Pancreas (tissue), 10 donors: ENCODE data around the gene SLC7A4. TPM values are rescaled to one million over a fixed set of nuclear protein-coding genes. Genes with fewer than 3 reads are reported as not detected.

Experiments used
- ATAC-seq, 4 donors: fragments of 200-7000 bp; cut with Tn5 transposase; one replicate each; pipeline versions ENCODE4 v1.8.0 to v1.9.1; 2020; ENCODE audit warnings: mild to moderate bottlenecking in 4 of 4, moderate library complexity in 4 of 4
- DNase-seq, 6 donors: peaks; one replicate each; pipeline ENCODE4 v3.0.0-alpha.2; 2020
- FAIRE-seq: peaks from 2 replicates; lab custom pipeline; 2012; peaks lifted over from hg19 to GRCh38; lab: Jason Lieb, UNC
- H3K27ac ChIP-seq, 4 donors: fragments of 200-600 bp; sonication (generic); 1 replicate in 3 of 4; 2 replicates in 1 of 4; pipeline versions ENCODE4 v1.5.0 to v1.8.0; 2020
- H3K27me3 ChIP-seq, 4 donors: fragments of 200-600 bp; one replicate each; pipeline ENCODE4 v1.8.0; 2021
- H3K36me3 ChIP-seq, 3 donors: fragments of 200-600 bp; sonication (generic) in 1 of 3; one replicate each; pipeline versions ENCODE4 v1.5.0 to v1.8.0; 2020 to 2021
- H3K4me1 ChIP-seq, 3 donors: fragments of 200-600 bp; one replicate each; pipeline ENCODE4 v1.8.0; 2021
- H3K4me3 ChIP-seq, 4 donors: fragments of 200-600 bp; sonication (generic) in 2 of 4; one replicate each; pipeline versions ENCODE4 v1.5.0 to v1.8.0; 2020 to 2021
- H3K9me3 ChIP-seq, 4 donors: fragments of 200-600 bp; one replicate each; pipeline ENCODE4 v1.8.0; 2021
- WGBS, 2 donors: extraction: QIAGEN DNeasy Blood & Tissue Kit; methylation state at CpG; one replicate each; pipeline ENCODE4 v1.1.7; 2013; 5-methylcytosine and 5-hydroxymethylcytosine counted together
- intact Hi-C, 3 donors: fragments of 100-400 bp; cut with DNase I; formaldehyde crosslinking; loops; one replicate each; pipeline versions ENCODE4 v1.11.1 to v1.14.2; 2022
- polyA plus RNA-seq, 2 donors: library from polyadenylated mRNA; stranded (reverse); fragments of 200-250 nt; gene quantifications; one replicate each; pipeline ENCODE4 v1.2.3, GENCODE V29; 2013
- total RNA-seq, 6 donors: library from RNA; stranded (reverse); fragmentation: NEBNext Ultra II Directional in 4 of 6; extraction: Animal tissue kit (Norgen Biotek cat#: 25700) in 4 of 6; gene quantifications; one replicate each; pipeline versions ENCODE4 v1.2.1 to v1.2.4, GENCODE V29; 2021 to 2023
- TF ChIP-seq, protein P1 (sequence below), 4 donors: fragments of 200-600 bp; sonication (generic) in 3 of 4; IDR thresholded peaks; one replicate each; pipeline versions ENCODE4 v1.5.0 to v1.8.0; 2021; ENCODE audit warnings: antibody characterized with exemption in 4 of 4
- donor health status: healthy with polysubstance abuse.
- donor health status: DM: no; HTN: no; CAD: no; lungs with moderate emphysema.
- donor health status: DM: no; HTN: no; CAD: no.
- donor health status: control.
- donor health status: control.
- donor health status: Bipolar disorder and iron deficiency.
- donor health status: DM: yes; HTN: yes; CAD: no.
- donor health status: DM: no; HTN: no; CAD: no.
- donor health status: DM: no; HTN: no; CAD: no.
- donor health status: DM: yes; HTN: yes; CAD: no.

SLC7A4 gene
- total and polyA plus RNA-seq, 8 donors: 0.09 to 1.4 (median 0.20) TPM; not detected in 1

DNA sequence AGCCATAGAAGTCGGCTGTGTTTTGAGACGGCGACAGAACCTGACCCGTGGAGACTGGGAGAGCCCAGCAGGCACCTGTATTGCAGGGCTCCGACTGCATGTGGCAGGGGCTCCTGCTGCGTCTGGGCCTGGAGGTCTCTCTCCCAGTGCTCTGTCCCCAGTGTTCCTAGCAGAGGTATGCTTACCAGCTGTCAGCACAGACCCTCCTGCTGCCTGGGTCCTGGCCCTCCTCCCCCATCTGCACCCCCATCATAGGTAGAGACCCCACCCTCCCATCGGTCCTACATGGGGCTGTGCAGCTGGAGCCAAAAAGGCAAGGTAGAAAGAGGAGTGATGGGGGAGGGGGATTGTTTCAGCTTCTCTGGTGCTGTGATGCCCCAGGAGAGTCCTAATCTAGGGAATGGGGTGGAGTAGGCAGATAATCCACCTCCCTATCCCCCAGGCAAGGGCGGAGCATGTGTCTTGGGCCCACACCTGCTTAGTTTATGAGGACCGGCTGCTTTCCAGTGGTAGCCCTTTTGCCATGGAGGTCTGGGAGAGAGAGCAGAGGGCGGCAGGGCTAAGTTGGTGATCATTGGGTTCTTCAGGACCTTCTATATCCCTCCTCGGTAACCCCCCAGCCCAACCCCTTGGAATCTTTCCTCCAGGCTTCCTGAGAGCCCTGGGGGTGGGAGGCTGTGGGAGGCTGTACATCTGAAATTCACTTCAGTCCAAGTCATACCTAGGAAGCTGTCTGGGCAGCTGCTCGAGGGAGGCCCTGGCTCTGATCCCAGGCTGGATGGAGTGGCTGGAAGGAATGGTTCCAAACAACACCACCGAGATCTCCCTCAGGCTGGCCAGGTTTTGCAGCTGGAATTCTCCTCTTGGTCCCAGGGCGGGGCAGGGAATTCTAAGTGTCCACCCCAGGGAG is 5.3 kb downstream of the SLC7A4 start:
- 67 to 70% methylated on average over 14 of the region's 14 CpGs for WGBS, 2 donors
- no peak for ATAC-seq
- Histone ChIP-seq H3K4me3 (no peak overlapping the region), H3K36me3 (no peaks in the 10 kb centered on the region), H3K9me3 (no peaks in the 10 kb centered on the region), H3K27ac (no peak overlapping the region), H3K4me1 (no peaks in the 10 kb centered on the region), H3K27me3 (no peaks in the 10 kb centered on the region)
- no peak for DNase-seq
- intact Hi-C loops: loop anchor here in 1 of 3 donors (10.0 kb wide), 1 partner anchor 48 kb away; no protein-coding TSS in a partner anchor
- TF ChIP-seq, protein P1, sequence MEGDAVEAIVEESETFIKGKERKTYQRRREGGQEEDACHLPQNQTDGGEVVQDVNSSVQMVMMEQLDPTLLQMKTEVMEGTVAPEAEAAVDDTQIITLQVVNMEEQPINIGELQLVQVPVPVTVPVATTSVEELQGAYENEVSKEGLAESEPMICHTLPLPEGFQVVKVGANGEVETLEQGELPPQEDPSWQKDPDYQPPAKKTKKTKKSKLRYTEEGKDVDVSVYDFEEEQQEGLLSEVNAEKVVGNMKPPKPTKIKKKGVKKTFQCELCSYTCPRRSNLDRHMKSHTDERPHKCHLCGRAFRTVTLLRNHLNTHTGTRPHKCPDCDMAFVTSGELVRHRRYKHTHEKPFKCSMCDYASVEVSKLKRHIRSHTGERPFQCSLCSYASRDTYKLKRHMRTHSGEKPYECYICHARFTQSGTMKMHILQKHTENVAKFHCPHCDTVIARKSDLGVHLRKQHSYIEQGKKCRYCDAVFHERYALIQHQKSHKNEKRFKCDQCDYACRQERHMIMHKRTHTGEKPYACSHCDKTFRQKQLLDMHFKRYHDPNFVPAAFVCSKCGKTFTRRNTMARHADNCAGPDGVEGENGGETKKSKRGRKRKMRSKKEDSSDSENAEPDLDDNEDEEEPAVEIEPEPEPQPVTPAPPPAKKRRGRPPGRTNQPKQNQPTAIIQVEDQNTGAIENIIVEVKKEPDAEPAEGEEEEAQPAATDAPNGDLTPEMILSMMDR (IDR thresholded peaks at IDR 0.05): no peak
- FAIRE-seq: no peak

DNA sequence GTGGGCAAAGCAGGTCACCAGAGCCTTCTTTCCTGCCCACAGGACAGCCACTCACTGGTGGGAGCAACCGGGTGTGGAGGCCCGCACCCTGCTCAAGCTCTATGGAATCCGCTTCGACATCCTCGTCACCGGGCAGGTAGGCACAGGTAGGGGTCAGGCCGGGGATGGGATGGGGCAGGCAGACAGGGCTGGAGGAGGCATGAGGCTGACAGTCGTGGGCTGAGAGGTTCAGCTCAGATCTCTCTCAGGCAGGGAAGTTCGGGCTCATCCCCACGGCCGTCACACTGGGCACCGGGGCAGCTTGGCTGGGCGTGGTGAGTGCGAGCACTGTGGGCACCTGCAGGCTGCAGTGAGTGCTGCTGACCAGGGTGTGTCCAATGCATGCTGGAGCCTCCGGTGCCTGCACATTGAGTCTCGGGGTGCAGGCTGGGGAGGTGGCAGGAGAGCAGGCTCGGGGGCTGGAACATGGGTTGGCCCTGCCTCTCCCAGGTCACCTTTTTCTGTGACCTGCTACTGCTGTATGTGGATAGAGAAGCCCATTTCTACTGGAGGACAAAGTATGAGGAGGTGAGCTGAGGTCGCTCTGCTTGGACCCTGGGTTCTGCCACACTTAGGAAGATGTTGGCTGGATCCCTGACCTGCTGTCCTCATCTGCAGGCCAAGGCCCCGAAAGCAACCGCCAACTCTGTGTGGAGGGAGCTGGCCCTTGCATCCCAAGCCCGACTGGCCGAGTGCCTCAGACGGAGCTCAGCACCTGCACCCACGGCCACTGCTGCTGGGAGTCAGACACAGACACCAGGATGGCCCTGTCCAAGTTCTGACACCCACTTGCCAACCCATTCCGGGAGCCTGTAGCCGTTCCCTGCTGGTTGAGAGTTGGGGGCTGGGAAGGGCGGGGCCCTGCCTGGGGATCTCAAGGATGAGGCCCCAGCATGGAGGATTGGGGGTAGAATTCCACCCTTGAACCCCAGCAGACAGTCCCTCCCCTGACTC is 6.3 kb downstream of the SLC7A4 start:
- H3K4me1 ChIP-seq: no peaks in the 10 kb centered on the region
- H3K4me3 ChIP-seq: no peak overlapping the region
- intact Hi-C loops: loop anchor here in 1 of 3 donors (10.0 kb wide), 1 partner anchor 49 kb away; no protein-coding TSS in a partner anchor
- no peak for FAIRE-seq
- H3K27me3 ChIP-seq: no peaks in the 10 kb centered on the region
- DNase-seq: no peak
- no peaks in the 10 kb centered on the region for H3K9me3 ChIP-seq
- no peak for ATAC-seq
- no peaks in the 10 kb centered on the region for H3K36me3 ChIP-seq
- no peak overlapping the region for H3K27ac ChIP-seq
- TF ChIP-seq, protein P1 (IDR thresholded peaks at IDR 0.05): no peak
- WGBS, 2 donors: 79 to 84% methylated on average over 27 of the region's 27 CpGs

DNA sequence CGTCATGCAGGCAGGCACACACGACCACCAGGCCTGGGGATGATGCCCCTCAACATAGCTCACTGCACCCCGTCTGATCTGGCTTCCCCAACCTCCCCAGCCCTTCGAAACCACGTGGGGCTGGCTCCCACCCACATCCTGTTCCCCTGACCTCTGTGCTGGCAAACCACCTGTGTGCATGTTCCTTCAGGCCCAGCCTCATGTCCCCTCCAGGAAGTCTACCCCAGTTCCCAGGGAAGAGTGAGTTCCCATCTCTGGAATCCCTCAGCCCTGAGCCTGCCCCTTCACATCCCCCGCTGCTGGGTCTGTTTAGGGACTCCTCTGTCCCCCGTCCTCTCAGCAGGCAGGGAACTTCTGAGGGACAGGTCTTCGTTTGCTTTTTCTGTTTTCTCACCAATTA is 7.1 kb downstream of the SLC7A4 start:
- no peaks in the 10 kb centered on the region for H3K27me3 ChIP-seq
- no peak overlapping the region for H3K27ac ChIP-seq
- no peaks in the 10 kb centered on the region for H3K36me3 ChIP-seq
- intact Hi-C loops: loop anchor here in 1 of 3 donors (10.0 kb wide), 1 partner anchor 50 kb away; no protein-coding TSS in a partner anchor
- ATAC-seq (peak in 1 of 4 donors; percentile 17), DNase-seq (no peak), FAIRE-seq (no peak)
- TF ChIP-seq, protein P1 (IDR thresholded peaks at IDR 0.05): no peak
- H3K4me1 ChIP-seq: no peaks in the 10 kb centered on the region
- H3K9me3 ChIP-seq: no peaks in the 10 kb centered on the region
- WGBS, 2 donors: 57 to 69% methylated on average over 8 of the region's 8 CpGs
- H3K4me3 ChIP-seq: no peak overlapping the region

DNA sequence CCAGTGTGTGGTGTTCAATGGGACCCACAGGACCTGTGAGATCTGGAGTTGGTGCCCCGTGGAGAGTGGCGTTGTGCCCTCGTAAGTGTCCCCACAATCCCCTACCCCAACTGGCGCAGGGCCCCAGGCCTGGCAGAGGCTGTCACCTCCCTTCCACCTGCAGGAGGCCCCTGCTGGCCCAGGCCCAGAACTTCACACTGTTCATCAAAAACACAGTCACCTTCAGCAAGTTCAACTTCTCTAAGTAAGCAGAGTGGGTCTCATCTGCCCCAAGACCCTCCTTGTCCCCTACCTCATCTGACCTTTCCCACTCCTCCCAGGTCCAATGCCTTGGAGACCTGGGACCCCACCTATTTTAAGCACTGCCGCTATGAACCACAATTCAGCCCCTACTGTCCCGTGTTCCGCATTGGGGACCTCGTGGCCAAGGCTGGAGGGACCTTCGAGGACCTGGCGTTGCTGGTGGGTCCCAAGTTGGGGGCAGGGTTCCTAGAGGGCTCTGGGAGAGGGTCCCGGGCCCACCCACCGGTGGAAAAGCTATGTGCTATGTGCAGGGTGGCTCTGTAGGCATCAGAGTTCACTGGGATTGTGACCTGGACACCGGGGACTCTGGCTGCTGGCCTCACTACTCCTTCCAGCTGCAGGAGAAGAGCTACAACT is 9.3 kb downstream of the SLC7A4 start:
- Histone ChIP-seq H3K27me3 (no peaks in the 10 kb centered on the region), H3K4me1 (no peaks in the 10 kb centered on the region), H3K4me3 (no peak overlapping the region), H3K9me3 (no peaks in the 10 kb centered on the region), H3K27ac (no peak overlapping the region), H3K36me3 (no peaks in the 10 kb centered on the region)
- DNase-seq: peak in 1 of 6 donors; percentile 44
- no peak for ATAC-seq
- no peak for FAIRE-seq
- TF ChIP-seq, protein P1 (IDR thresholded peaks at IDR 0.05): no peak
- 67 to 75% methylated on average over 13 of the region's 13 CpGs for WGBS, 2 donors
- intact Hi-C loops: loop anchor here in 1 of 3 donors (10.0 kb wide), 1 partner anchor 52 kb away; no protein-coding TSS in a partner anchor
